A549 treated with CpdA at 1 μM for 4 hours (cell line): ENCODE measurements around the gene SLC25A52. TPM values are rescaled to one million over a fixed set of nuclear protein-coding genes. Genes with fewer than 3 reads are reported as not detected.

Experiments used
- total RNA-seq: library from RNA; stranded (reverse); fragments of 200-300 nt; extraction: Qiagen RNA extraction; gene quantifications from 5 replicates; pipeline ENCODE4 v1.2.3, GENCODE V29; 2022; ENCODE audit warnings: low read depth

The SLC25A52 gene, protein sequence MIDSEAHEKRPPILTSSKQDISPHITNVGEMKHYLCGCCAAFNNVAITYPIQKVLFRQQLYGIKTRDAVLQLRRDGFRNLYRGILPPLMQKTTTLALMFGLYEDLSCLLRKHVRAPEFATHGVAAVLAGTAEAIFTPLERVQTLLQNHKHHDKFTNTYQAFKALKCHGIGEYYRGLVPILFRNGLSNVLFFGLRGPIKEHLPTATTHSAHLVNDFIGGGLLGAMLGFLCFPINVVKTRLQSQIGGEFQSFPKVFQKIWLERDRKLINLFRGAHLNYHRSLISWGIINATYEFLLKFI
- total RNA-seq: 0.06 TPM in 1 of 5 replicates, not detected in the others

DNA sequence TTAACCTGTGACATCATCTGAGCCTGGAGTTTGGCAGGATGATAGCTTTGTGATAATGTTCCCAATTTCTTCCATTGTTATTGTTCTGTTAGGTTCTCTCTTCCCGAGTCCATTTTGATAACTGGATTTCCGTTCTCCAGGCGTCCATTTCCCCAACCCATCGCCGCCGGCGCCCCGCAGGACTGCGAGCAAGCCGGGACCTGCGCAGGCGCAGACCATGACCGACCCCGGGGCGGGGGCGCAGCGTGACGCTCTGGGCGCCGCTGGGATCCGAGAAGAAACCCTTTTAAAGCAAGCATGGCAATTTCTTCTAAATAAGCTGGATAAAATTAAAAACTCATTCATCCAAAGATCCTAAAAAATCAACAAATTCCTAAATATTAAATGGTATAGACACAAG is at the start of gene SLC25A52:
Gene SLC25A52 (minus strand): TSS at position 186 of the 400 bp plus-strand sequence. CDS start 219 bp downstream, outside the sequence.

Other genes with a start within 250 kb of the SLC25A52 start
- 0.07 to 0.69 TPM (median 0.22 TPM) in 3 of 5 replicates, not detected in the others for gene TTR, start 169.0 kb downstream of the SLC25A52 start, total RNA-seq
- gene B4GALT6, start 76.3 kb downstream of the SLC25A52 start, total RNA-seq: 6.6 to 10.7 TPM (median 7.9 TPM) in 5 replicates
- 10.0 to 14.7 TPM (median 13.6 TPM) in 5 replicates for gene TRAPPC8, start 182.2 kb upstream of the SLC25A52 start, total RNA-seq